ENCODE measurements around the gene STXBP3. TPM values are rescaled to one million over a fixed set of nuclear protein-coding genes. Genes with fewer than 3 reads are reported as not detected.

Gene STXBP3
- total RNA-seq, 4 donors from 2014 or later = 29.5 to 166 (median 64.1) TPM

DNA sequence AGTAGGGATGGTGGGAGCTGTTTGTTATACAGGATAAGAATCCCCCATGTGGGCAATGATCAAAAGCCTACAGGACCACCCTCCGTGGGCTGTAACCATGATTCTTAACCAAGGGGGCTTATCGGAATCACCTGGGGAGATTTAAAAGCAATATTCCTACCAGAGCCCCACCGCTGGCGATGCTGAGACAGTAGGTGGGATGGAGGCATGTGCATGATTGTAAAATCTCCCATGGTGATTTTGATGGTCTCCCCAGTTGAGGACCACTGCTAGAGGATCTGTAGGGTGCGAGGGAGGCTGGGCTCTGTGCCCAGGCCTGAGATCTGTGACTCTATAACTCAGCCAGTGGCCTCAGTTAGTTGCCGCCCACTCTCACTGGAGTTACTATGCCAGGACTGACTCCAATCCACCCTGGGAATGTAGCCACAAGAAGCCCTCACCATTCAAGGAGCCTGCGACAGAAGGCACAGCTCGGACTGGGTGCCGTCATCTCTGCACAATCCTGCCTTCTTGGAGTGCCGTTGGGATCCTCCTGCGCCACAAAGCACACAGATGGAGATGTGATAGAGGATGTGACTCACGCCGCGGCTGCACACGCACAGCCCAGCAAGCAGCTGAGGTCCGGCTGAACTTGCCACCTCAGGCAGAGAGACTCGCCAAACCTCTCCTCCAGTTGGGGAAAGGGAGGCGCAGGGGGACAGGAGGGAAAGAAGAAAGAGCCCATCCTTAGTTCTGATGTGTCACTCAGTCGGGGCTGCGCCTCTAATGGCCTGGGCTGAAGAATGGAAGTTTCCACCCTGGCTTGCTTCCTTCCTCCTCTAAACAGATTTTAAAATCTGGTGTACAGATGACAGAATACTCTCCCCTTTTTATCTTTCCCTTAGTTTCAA, 83.9 kb downstream of the STXBP3 start:
- H3K36me3 ChIP-seq = no peaks in the 10 kb centered on the region
- TF ChIP-seq, protein P1, sequence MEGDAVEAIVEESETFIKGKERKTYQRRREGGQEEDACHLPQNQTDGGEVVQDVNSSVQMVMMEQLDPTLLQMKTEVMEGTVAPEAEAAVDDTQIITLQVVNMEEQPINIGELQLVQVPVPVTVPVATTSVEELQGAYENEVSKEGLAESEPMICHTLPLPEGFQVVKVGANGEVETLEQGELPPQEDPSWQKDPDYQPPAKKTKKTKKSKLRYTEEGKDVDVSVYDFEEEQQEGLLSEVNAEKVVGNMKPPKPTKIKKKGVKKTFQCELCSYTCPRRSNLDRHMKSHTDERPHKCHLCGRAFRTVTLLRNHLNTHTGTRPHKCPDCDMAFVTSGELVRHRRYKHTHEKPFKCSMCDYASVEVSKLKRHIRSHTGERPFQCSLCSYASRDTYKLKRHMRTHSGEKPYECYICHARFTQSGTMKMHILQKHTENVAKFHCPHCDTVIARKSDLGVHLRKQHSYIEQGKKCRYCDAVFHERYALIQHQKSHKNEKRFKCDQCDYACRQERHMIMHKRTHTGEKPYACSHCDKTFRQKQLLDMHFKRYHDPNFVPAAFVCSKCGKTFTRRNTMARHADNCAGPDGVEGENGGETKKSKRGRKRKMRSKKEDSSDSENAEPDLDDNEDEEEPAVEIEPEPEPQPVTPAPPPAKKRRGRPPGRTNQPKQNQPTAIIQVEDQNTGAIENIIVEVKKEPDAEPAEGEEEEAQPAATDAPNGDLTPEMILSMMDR (IDR thresholded peaks at IDR 0.05) = no peak
- TF ChIP-seq POLR2A (IDR thresholded peaks at IDR 0.05) = peak; percentile 21 to 57
- no peaks in the 10 kb centered on the region for H3K9me3 ChIP-seq
- peaks cover 13 to 23% of the 10 kb centered on the region in 2 donors for H3K4me1 ChIP-seq
- no peak overlapping the region for H3K4me3 ChIP-seq
- DNase-seq = peak; percentile 83 to 86
- H3K27ac ChIP-seq = peak overlapping the region; percentile 85 to 92
- H3K27me3 ChIP-seq = no peaks in the 10 kb centered on the region
- intact Hi-C loops (cut with DNase I; ENCODE audit: low total_unique reads) = no loop called here

DNA sequence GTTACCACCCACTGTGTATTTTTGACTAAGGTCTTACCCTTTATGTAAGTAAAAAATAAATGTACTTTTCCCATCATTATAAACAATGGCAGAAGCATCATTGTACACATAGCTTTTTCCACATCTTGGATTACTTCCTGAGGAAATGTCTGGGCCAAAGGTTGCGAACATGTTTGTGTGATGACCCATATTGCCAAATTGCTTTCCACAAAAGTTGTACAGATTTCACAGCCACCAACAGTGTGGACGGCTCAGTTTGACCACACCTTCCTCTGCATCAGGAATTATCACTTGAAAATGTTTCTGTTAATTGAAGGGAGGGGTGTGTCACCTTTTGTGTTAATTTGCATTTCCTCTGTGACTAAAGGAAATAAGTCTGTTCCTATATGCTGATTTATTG, 84.8 kb downstream of the STXBP3 start:
- Histone ChIP-seq H3K4me3 (no peak overlapping the region), H3K27me3 (no peaks in the 10 kb centered on the region), H3K9me3 (no peaks in the 10 kb centered on the region), H3K36me3 (no peaks in the 10 kb centered on the region), H3K4me1 (peaks cover 13 to 23% of the 10 kb centered on the region in 2 donors), H3K27ac (peak overlapping the region; percentile 85 to 92)
- peak in 1 of 2 donors; percentile 58 for DNase-seq
- no peak for TF ChIP-seq POLR2A (IDR thresholded peaks at IDR 0.05)
- TF ChIP-seq, protein P1 (IDR thresholded peaks at IDR 0.05) = no peak
- intact Hi-C loops (cut with DNase I; ENCODE audit: low total_unique reads) = no loop called here

DNA sequence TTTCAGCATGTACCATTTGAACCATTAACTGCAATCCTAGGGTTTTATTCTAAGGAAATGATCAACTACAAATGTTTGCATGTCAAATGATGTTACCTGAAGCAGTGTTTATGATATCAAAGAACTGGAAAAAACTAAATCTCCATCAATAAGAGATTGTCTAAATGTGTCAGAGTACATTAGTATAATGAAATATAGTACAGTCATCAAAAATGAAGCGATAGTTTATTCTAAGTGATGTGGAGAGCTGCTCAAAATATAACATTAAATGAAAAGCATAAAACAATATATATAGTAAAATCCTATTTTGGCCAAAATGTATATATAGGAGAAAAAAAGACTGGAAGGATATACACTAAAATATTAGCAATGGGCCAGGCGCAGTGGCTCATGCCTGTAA, 86.5 kb downstream of the STXBP3 start:
- no peaks in the 10 kb centered on the region for H3K9me3 ChIP-seq

DNA sequence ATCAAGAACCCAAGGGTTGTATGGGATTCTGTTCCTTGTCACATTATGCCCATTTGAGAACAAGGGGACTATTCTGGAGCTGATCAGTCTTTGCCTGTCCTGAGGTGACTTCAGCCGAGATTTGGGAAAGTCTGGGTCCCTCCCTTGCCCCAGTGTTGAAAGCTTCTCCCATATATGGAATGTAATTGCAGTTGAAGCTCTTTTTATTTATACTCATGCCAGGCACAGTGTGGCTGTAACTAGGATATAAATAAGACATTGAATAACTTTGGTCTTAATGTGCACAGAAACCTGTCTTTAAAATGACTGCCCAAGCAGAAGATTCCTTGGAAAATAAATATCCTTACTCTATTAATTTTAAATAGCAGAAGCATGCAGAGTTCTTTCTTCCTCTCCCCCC, 95.2 kb downstream of the STXBP3 start:
- Histone ChIP-seq H3K36me3 (no peaks in the 10 kb centered on the region), H3K4me3 (no peak overlapping the region), H3K27ac (peak overlapping the region; percentile 53 to 61), H3K27me3 (no peaks in the 10 kb centered on the region), H3K4me1 (no peaks in the 10 kb centered on the region), H3K9me3 (no peaks in the 10 kb centered on the region)
- DNase-seq = no peak
- intact Hi-C loops (cut with DNase I; ENCODE audit: low total_unique reads) = no loop called here
- TF ChIP-seq, protein P1 (IDR thresholded peaks at IDR 0.05) = no peak
- no peak for TF ChIP-seq POLR2A (IDR thresholded peaks at IDR 0.05)

More for the DNA sequence above, 86.5 kb downstream of the STXBP3 start:
- intact Hi-C loops (cut with DNase I; ENCODE audit: low total_unique reads) = no loop called here
- Histone ChIP-seq H3K27ac (no peak overlapping the region), H3K4me1 (peaks cover 13 to 22% of the 10 kb centered on the region in 2 donors), H3K4me3 (no peak overlapping the region), H3K27me3 (no peaks in the 10 kb centered on the region), H3K36me3 (no peaks in the 10 kb centered on the region)
- no peak for TF ChIP-seq POLR2A (IDR thresholded peaks at IDR 0.05)
- TF ChIP-seq, protein P1 (IDR thresholded peaks at IDR 0.05) = no peak
- no peak for DNase-seq

DNA sequence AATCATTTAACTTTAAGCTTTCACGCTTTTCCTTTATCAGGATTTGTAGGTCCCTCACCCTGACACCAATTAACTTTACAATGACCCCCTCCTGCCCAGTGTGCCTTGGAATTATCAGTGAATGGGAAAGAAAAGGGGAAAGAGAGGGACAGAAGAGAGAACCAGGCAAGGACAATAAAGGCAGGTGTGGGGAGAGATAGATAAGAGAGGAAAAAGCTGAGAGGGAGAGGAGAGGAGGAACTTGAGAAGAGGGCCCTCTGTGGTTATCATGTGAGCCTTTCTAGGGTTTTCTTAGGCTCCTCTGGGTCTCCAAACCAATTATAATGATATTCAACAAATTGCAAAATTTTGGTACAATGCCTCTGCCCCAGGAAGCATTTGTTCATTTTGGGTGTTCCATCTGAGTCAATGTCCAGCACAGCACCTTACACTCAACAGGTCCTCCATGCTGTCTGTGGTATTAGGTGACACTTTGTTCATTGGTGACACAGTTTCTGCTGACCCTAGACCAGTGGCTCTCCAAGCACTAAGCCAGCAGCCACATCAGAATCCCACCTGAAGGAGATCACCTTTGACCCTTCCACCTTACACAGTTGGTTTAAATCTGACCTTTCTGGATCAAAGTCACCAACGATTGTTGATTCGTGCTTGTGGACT, 96.2 kb downstream of the STXBP3 start:
- Histone ChIP-seq H3K27ac (peak overlapping the region; percentile 53 to 61), H3K36me3 (no peaks in the 10 kb centered on the region), H3K27me3 (no peaks in the 10 kb centered on the region), H3K4me3 (no peak overlapping the region), H3K4me1 (no peaks in the 10 kb centered on the region), H3K9me3 (no peaks in the 10 kb centered on the region)
- TF ChIP-seq, protein P1 (IDR thresholded peaks at IDR 0.05) = no peak
- TF ChIP-seq POLR2A (IDR thresholded peaks at IDR 0.05) = no peak
- intact Hi-C loops (cut with DNase I; ENCODE audit: low total_unique reads) = no loop called here
- no peak for DNase-seq

All from uterus (tissue), 4 donors.